ENCODE results near the gene NFATC2. TPM values are rescaled to one million over a fixed set of nuclear protein-coding genes. Genes with fewer than 3 reads are reported as not detected.

Gene NFATC2
- total RNA-seq, 1 experiment from 2014 or later: 6.3 TPM

GRCh38 chr20:51350941-51351631 lies 191.4 kb downstream of the NFATC2 start:
- Histone ChIP-seq H3K4me3 (no peak overlapping the region), H3F3A (ENCODE audit: insufficient read depth, low read depth) (peaks cover 23% of the 10 kb centered on the region; the same call in 1 of the 2 replicates), H2AFZ (0 out of 2 replicates have a peak overlapping the region, but pooled peaks have one; percentile 17), H4K20me1 (ENCODE audit: insufficient read depth) (no peaks in the 10 kb centered on the region), H3K27ac (peak overlapping the region; percentile 8; the same call in 1 of the 2 replicates), H3K4me2 (peak overlapping the region; percentile 4), H3K36me3 (ENCODE audit: low read depth) (no peaks in the 10 kb centered on the region), H3K27me3 (ENCODE audit: insufficient read depth, low read depth) (no peaks in the 10 kb centered on the region), H3K4me1 (replicated peaks; ENCODE audit: insufficient read depth) (peaks cover 24% of the 10 kb centered on the region), H3K9me3 (ENCODE audit: insufficient read depth, low read depth) (no peaks in the 10 kb centered on the region), H3K79me2 (ENCODE audit: low read depth) (no peaks in the 10 kb centered on the region), H3K9me2 (ENCODE audit: insufficient read depth) (no peaks in the 10 kb centered on the region)
- no TSS peak for BruUV-seq (replicated peaks)
- intact Hi-C loops (cut with micrococcal nuclease; ENCODE audit: unreplicated experiment): no loop called here
- CTCF ChIA-PET: no interaction called here
- POLR2A ChIA-PET (ENCODE audit: unreplicated experiment): no interaction called here
- DNase-seq: no peak
- TF ChIP-seq EZH2 (IDR thresholded peaks at IDR 0.05; ENCODE audit: low read depth): no peak
- no peak for TF ChIP-seq CTCF (conservative IDR thresholded peaks at IDR 0.05)

- H3K4me1 ChIP-seq (replicated peaks; ENCODE audit: insufficient read depth): peaks cover 30% of the 10 kb centered on the region
- TF ChIP-seq CTCF (conservative IDR thresholded peaks at IDR 0.05) (no peak), EZH2 (IDR thresholded peaks at IDR 0.05; ENCODE audit: low read depth) (no peak)
- H3K9me3 ChIP-seq (ENCODE audit: insufficient read depth, low read depth): 0 out of 2 replicates have a peak, but pooled peaks cover 2% of the 10 kb centered on the region
- H3K36me3 ChIP-seq (ENCODE audit: low read depth): no peaks in the 10 kb centered on the region
- POLR2A ChIA-PET (ENCODE audit: unreplicated experiment): interaction anchor here (0.5 kb wide), 1 partner anchor 787 kb away, joined by 4 read pairs; no protein-coding TSS in a partner anchor
- no peaks in the 10 kb centered on the region for H3K9me2 ChIP-seq (ENCODE audit: insufficient read depth)
- intact Hi-C loops (cut with micrococcal nuclease; ENCODE audit: unreplicated experiment): no loop called here
- no peaks in the 10 kb centered on the region for H3K27me3 ChIP-seq (ENCODE audit: insufficient read depth, low read depth)
- H2AFZ ChIP-seq: no peak overlapping the region
- H3K27ac ChIP-seq: no peak overlapping the region
- no peak for DNase-seq
- H4K20me1 ChIP-seq (ENCODE audit: insufficient read depth): no peaks in the 10 kb centered on the region
- H3K4me3 ChIP-seq: no peak overlapping the region
- BruUV-seq (replicated peaks): no TSS peak
- peaks cover 36% of the 10 kb centered on the region; the same call in 1 of the 2 replicates for H3F3A ChIP-seq (ENCODE audit: insufficient read depth, low read depth)
- CTCF ChIA-PET: no interaction called here
- no peaks in the 10 kb centered on the region for H3K79me2 ChIP-seq (ENCODE audit: low read depth)
- H3K4me2 ChIP-seq: no peak overlapping the region
Measured at GRCh38 chr20:51348876-51349275, 193.6 kb downstream of the NFATC2 start.

- ChIA-PET POLR2A (ENCODE audit: unreplicated experiment) (no interaction called here), CTCF (interaction anchor here (0.6 kb wide), 1 partner anchor 528 kb away, joined by 4 read pairs; no protein-coding TSS in a partner anchor)
- 0 out of 2 replicates have a peak, but pooled peaks cover 10% of the 10 kb centered on the region for H3K9me3 ChIP-seq (ENCODE audit: insufficient read depth, low read depth)
- BruUV-seq (replicated peaks): no TSS peak
- H3F3A ChIP-seq (ENCODE audit: insufficient read depth, low read depth): peaks cover 36% of the 10 kb centered on the region; the same call in 1 of the 2 replicates
- DNase-seq: no peak
- H2AFZ ChIP-seq: no peak overlapping the region
- no peaks in the 10 kb centered on the region for H3K9me2 ChIP-seq (ENCODE audit: insufficient read depth)
- H4K20me1 ChIP-seq (ENCODE audit: insufficient read depth): no peaks in the 10 kb centered on the region
- H3K4me1 ChIP-seq (replicated peaks; ENCODE audit: insufficient read depth): peaks cover 30% of the 10 kb centered on the region
- no peaks in the 10 kb centered on the region for H3K27me3 ChIP-seq (ENCODE audit: insufficient read depth, low read depth)
- intact Hi-C loops (cut with micrococcal nuclease; ENCODE audit: unreplicated experiment): no loop called here
- no peaks in the 10 kb centered on the region for H3K36me3 ChIP-seq (ENCODE audit: low read depth)
- no peak overlapping the region for H3K4me3 ChIP-seq
- H3K79me2 ChIP-seq (ENCODE audit: low read depth): no peaks in the 10 kb centered on the region
- H3K4me2 ChIP-seq: no peak overlapping the region
- no peak for TF ChIP-seq CTCF (conservative IDR thresholded peaks at IDR 0.05)
- no peak for TF ChIP-seq EZH2 (IDR thresholded peaks at IDR 0.05; ENCODE audit: low read depth)
- no peak overlapping the region for H3K27ac ChIP-seq
Measured at GRCh38 chr20:51347831-51348230, 194.7 kb downstream of the NFATC2 start.

All from PC-9 (cell line).